Measurements from ENCODE around the gene RPS6KA2.

Gene RPS6KA2

DNA sequence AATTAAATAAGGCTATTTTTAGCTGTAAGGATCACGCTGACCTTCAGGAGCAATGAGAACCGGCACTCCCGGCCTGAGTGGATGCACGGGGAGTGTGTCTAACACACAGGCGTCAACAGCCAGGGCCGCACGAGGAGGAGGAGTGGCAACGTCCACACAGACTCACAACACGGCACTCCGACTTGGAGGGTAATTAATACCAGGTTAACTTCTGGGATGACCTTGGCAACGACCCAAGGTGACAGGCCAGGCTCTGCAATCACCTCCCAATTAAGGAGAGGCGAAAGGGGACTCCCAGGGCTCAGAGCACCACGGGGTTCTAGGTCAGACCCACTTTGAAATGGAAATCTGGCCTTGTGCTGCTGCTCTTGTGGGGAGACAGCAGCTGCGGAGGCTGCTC, 124.6 kb downstream of the RPS6KA2 start:
- H3K27me3 ChIP-seq (ENCODE audit: insufficient read depth, low read length), result no peaks in the 10 kb centered on the region
- H3K79me1 ChIP-seq (ENCODE audit: low read length), result no peaks in the 10 kb centered on the region
- no peak overlapping the region for H4K12ac ChIP-seq (ENCODE audit: low read depth, low read length)
- no CpG with 5 or more reads among the region's 14 CpGs for WGBS (ENCODE audit: extremely low coverage, insufficient coverage, insufficient read length)
- no peak overlapping the region for H4K91ac ChIP-seq (ENCODE audit: low read depth, low read length)
- H3K23ac ChIP-seq (ENCODE audit: low read length), result no peak overlapping the region
- H2AFZ ChIP-seq (ENCODE audit: insufficient read depth, low read length, poor library complexity), result no peak overlapping the region
- H3K4ac ChIP-seq (ENCODE audit: low read depth, low read length), result no peak overlapping the region
- no peak overlapping the region for H3K4me2 ChIP-seq (ENCODE audit: low read length)
- no peak overlapping the region for H4K8ac ChIP-seq (ENCODE audit: low read depth, low read length)
- no peak overlapping the region for H3K18ac ChIP-seq (ENCODE audit: low read length)
- no peak overlapping the region for H2AK5ac ChIP-seq (ENCODE audit: low read length)
- no peak overlapping the region for H2BK12ac ChIP-seq (ENCODE audit: low read length)
- peaks cover 4% of the 10 kb centered on the region for H3K9me3 ChIP-seq (ENCODE audit: insufficient read depth, low read depth, low read length)
- H3K4me3 ChIP-seq (ENCODE audit: low read depth, low read length), result no peak overlapping the region
- no peak overlapping the region for H3K14ac ChIP-seq (ENCODE audit: low read length)
- no peaks in the 10 kb centered on the region for H3K79me2 ChIP-seq (ENCODE audit: control insufficient read depth, insufficient read depth, low read length, poor library complexity)
- DNase-seq, result no peak
- no peak overlapping the region for H2BK120ac ChIP-seq (ENCODE audit: insufficient read depth, low read length, poor library complexity)
- peaks cover 6 to 25% of the 10 kb centered on the region in 2 experiments for H3K36me3 ChIP-seq (ENCODE audit: control insufficient read depth in 1 of 2, insufficient read depth in 2 of 2, low read length in 2 of 2)
- no peaks in the 10 kb centered on the region for H3K4me1 ChIP-seq (ENCODE audit: control insufficient read depth in 1 of 2, insufficient read depth in 2 of 2, low read length in 2 of 2)
- H2BK5ac ChIP-seq (ENCODE audit: low read depth, low read length, poor library complexity), result no peak overlapping the region
- H3K27ac ChIP-seq (ENCODE audit: low read depth, low read length), result no peak overlapping the region
- no peak overlapping the region for H3K9ac ChIP-seq (ENCODE audit: low read length)

DNA sequence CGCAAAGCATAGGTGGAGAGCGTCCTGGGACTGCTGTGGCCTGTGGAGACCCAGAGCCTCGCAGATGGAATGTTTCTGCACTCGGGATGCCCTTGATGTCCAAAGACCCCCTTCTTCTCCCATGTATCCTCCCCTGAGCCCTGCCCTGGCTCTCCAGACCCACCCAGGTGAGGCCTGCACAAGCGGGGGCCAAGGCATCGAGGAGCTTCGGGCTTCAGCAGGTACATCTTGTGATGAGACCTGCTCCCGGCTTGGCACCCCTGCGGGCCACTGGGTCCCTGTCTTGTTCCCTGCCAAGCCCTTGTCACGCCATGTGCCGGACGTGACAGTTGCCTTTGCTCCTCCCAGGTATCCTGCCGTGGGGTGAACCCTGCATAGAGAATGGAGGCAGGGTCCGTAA, 125.8 kb downstream of the RPS6KA2 start:
- Histone ChIP-seq H3K4me3 (ENCODE audit: low read depth, low read length) (no peak overlapping the region), H4K8ac (ENCODE audit: low read depth, low read length) (no peak overlapping the region), H2AK5ac (ENCODE audit: low read length) (no peak overlapping the region), H3K4me2 (ENCODE audit: low read length) (no peak overlapping the region), H3K9me3 (ENCODE audit: insufficient read depth, low read depth, low read length) (no peaks in the 10 kb centered on the region), H2BK12ac (ENCODE audit: low read length) (no peak overlapping the region), H3K27me3 (ENCODE audit: insufficient read depth, low read length) (no peaks in the 10 kb centered on the region), H3K4ac (ENCODE audit: low read depth, low read length) (no peak overlapping the region), H3K14ac (ENCODE audit: low read length) (no peak overlapping the region), H3K79me2 (ENCODE audit: control insufficient read depth, insufficient read depth, low read length, poor library complexity) (no peaks in the 10 kb centered on the region), H2AFZ (ENCODE audit: insufficient read depth, low read length, poor library complexity) (no peak overlapping the region), H3K18ac (ENCODE audit: low read length) (no peak overlapping the region), H4K12ac (ENCODE audit: low read depth, low read length) (no peak overlapping the region), H2BK5ac (ENCODE audit: low read depth, low read length, poor library complexity) (no peak overlapping the region), H4K91ac (ENCODE audit: low read depth, low read length) (no peak overlapping the region), H3K27ac (ENCODE audit: low read depth, low read length) (no peak overlapping the region), H3K4me1 (ENCODE audit: control insufficient read depth in 1 of 2, insufficient read depth in 2 of 2, low read length in 2 of 2) (peaks cover 0 to 5% of the 10 kb centered on the region in 2 experiments), H3K23ac (ENCODE audit: low read length) (no peak overlapping the region), H3K79me1 (ENCODE audit: low read length) (no peaks in the 10 kb centered on the region), H3K36me3 (ENCODE audit: control insufficient read depth in 1 of 2, insufficient read depth in 2 of 2, low read length in 2 of 2) (peaks cover 6 to 24% of the 10 kb centered on the region in 2 experiments), H2BK120ac (ENCODE audit: insufficient read depth, low read length, poor library complexity) (no peak overlapping the region), H3K9ac (ENCODE audit: low read length) (no peak overlapping the region)
- WGBS (ENCODE audit: extremely low coverage, insufficient coverage, insufficient read length), result no CpG with 5 or more reads among the region's 14 CpGs
- DNase-seq, result no peak

DNA sequence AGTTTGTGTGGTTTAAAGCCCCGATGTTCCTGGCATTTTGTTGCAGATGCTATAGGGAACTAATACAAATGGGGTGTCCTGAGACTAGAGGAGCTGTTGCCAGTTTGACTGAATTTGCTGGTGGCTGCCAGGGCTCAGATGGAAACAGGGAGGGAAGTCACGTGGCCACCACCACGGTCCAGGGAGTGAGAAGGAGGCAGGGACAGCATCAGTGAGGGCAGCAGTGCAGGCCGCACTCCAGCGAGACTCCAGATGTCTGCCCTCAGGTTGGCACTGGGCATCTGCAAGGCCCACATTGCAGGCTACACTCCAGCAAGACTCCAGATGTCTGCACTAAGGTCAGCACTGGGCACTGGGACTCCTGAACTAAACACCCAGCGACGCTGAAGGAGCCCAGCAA, 126.8 kb downstream of the RPS6KA2 start:
- no peak overlapping the region for H3K14ac ChIP-seq (ENCODE audit: low read length)
- no peak for DNase-seq
- H3K27ac ChIP-seq (ENCODE audit: low read depth, low read length), result no peak overlapping the region
- H2BK5ac ChIP-seq (ENCODE audit: low read depth, low read length, poor library complexity), result no peak overlapping the region
- peaks cover 2 to 6% of the 10 kb centered on the region in 2 experiments for H3K4me1 ChIP-seq (ENCODE audit: control insufficient read depth in 1 of 2, insufficient read depth in 2 of 2, low read length in 2 of 2)
- H3K4me2 ChIP-seq (ENCODE audit: low read length), result no peak overlapping the region
- no peak overlapping the region for H3K18ac ChIP-seq (ENCODE audit: low read length)
- whole genome bisulfite sequencing (ENCODE audit: extremely low coverage, insufficient coverage, insufficient read length), result no CpG with 5 or more reads among the region's 7 CpGs
- H3K9ac ChIP-seq (ENCODE audit: low read length), result no peak overlapping the region
- H3K79me2 ChIP-seq (ENCODE audit: control insufficient read depth, insufficient read depth, low read length, poor library complexity), result no peaks in the 10 kb centered on the region
- no peaks in the 10 kb centered on the region for H3K9me3 ChIP-seq (ENCODE audit: insufficient read depth, low read depth, low read length)
- H4K12ac ChIP-seq (ENCODE audit: low read depth, low read length), result no peak overlapping the region
- no peak overlapping the region for H4K8ac ChIP-seq (ENCODE audit: low read depth, low read length)
- no peak overlapping the region for H2AK5ac ChIP-seq (ENCODE audit: low read length)
- no peak overlapping the region for H3K23ac ChIP-seq (ENCODE audit: low read length)
- H3K36me3 ChIP-seq (ENCODE audit: control insufficient read depth in 1 of 2, insufficient read depth in 2 of 2, low read length in 2 of 2), result peaks cover 8 to 23% of the 10 kb centered on the region in 2 experiments
- H3K79me1 ChIP-seq (ENCODE audit: low read length), result peaks cover 2% of the 10 kb centered on the region
- no peaks in the 10 kb centered on the region for H3K27me3 ChIP-seq (ENCODE audit: insufficient read depth, low read length)
- H3K4ac ChIP-seq (ENCODE audit: low read depth, low read length), result no peak overlapping the region
- no peak overlapping the region for H4K91ac ChIP-seq (ENCODE audit: low read depth, low read length)
- no peak overlapping the region for H3K4me3 ChIP-seq (ENCODE audit: low read depth, low read length)
- no peak overlapping the region for H2AFZ ChIP-seq (ENCODE audit: insufficient read depth, low read length, poor library complexity)
- no peak overlapping the region for H2BK120ac ChIP-seq (ENCODE audit: insufficient read depth, low read length, poor library complexity)
- H2BK12ac ChIP-seq (ENCODE audit: low read length), result no peak overlapping the region

DNA sequence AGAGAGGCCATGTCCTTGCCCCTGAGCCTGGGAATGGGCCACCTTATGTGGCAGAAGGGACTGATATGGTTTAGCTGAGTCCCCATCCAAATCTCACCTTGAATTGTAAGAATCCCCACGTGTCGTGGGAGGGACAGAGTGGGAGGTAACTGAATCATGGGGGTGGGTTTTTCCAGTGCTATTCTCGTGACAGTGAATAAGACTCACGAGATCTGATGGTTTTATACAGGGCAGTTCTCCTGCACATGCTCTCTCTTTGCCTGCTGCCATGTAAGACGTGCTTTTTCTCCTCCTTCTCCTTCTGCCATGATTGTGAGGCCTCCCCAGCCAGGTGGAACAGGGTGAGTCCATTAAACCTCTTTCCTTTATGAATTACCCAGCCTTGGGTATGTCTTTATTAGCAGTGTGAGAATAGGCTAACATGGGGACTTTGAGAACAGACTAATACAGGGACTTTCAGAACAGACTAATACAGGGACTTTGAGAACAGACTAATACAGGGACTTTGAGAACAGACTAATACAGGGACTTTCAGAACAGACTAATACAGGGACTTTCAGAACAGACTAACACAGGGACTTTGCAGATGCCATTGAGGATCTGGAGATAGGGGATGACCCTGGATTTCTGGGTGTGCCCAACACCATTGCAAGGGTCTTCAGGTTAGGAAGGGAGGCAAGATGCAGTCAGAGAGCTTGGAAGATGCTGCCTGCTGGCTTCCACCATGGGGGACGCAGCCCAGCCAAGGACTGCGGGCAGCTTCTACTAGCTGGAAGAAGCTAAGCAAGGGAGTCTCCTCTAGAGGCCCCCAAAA, 127.5 kb downstream of the RPS6KA2 start:
- H3K9ac ChIP-seq (ENCODE audit: low read length), result no peak overlapping the region
- no peak overlapping the region for H4K91ac ChIP-seq (ENCODE audit: low read depth, low read length)
- no peak overlapping the region for H3K14ac ChIP-seq (ENCODE audit: low read length)
- H2AK5ac ChIP-seq (ENCODE audit: low read length), result no peak overlapping the region
- peaks cover 10 to 26% of the 10 kb centered on the region in 2 experiments for H3K36me3 ChIP-seq (ENCODE audit: control insufficient read depth in 1 of 2, insufficient read depth in 2 of 2, low read length in 2 of 2)
- no peak overlapping the region for H2BK12ac ChIP-seq (ENCODE audit: low read length)
- H3K4me1 ChIP-seq (ENCODE audit: control insufficient read depth in 1 of 2, insufficient read depth in 2 of 2, low read length in 2 of 2), result peaks cover 3 to 9% of the 10 kb centered on the region in 2 experiments
- H3K79me2 ChIP-seq (ENCODE audit: control insufficient read depth, insufficient read depth, low read length, poor library complexity), result no peaks in the 10 kb centered on the region
- H4K12ac ChIP-seq (ENCODE audit: low read depth, low read length), result no peak overlapping the region
- WGBS (ENCODE audit: extremely low coverage, insufficient coverage, insufficient read length), result no CpG with 5 or more reads among the region's 7 CpGs
- H3K9me3 ChIP-seq (ENCODE audit: insufficient read depth, low read depth, low read length), result no peaks in the 10 kb centered on the region
- no peak overlapping the region for H2BK5ac ChIP-seq (ENCODE audit: low read depth, low read length, poor library complexity)
- no peak overlapping the region for H3K23ac ChIP-seq (ENCODE audit: low read length)
- no peak overlapping the region for H3K4ac ChIP-seq (ENCODE audit: low read depth, low read length)
- H2BK120ac ChIP-seq (ENCODE audit: insufficient read depth, low read length, poor library complexity), result no peak overlapping the region
- no peak overlapping the region for H4K8ac ChIP-seq (ENCODE audit: low read depth, low read length)
- H3K27me3 ChIP-seq (ENCODE audit: insufficient read depth, low read length), result no peaks in the 10 kb centered on the region
- no peak for DNase-seq
- no peak overlapping the region for H3K18ac ChIP-seq (ENCODE audit: low read length)
- H2AFZ ChIP-seq (ENCODE audit: insufficient read depth, low read length, poor library complexity), result no peak overlapping the region
- no peak overlapping the region for H3K4me3 ChIP-seq (ENCODE audit: low read depth, low read length)
- H3K27ac ChIP-seq (ENCODE audit: low read depth, low read length), result no peak overlapping the region
- no peak overlapping the region for H3K4me2 ChIP-seq (ENCODE audit: low read length)
- H3K79me1 ChIP-seq (ENCODE audit: low read length), result peaks cover 3% of the 10 kb centered on the region
